GM18498 (cell line): ENCODE measurements around the gene NOXA1.

Source experiments
- ATAC-seq: cut with Tn5 transposase; IDR thresholded peaks from one replicate; pipeline ENCODE4 v1.9.1; 2021; ENCODE audit warnings: mild to moderate bottlenecking, moderate library complexity; ENCODE audit not compliant: unreplicated experiment

The NOXA1 gene

DNA sequence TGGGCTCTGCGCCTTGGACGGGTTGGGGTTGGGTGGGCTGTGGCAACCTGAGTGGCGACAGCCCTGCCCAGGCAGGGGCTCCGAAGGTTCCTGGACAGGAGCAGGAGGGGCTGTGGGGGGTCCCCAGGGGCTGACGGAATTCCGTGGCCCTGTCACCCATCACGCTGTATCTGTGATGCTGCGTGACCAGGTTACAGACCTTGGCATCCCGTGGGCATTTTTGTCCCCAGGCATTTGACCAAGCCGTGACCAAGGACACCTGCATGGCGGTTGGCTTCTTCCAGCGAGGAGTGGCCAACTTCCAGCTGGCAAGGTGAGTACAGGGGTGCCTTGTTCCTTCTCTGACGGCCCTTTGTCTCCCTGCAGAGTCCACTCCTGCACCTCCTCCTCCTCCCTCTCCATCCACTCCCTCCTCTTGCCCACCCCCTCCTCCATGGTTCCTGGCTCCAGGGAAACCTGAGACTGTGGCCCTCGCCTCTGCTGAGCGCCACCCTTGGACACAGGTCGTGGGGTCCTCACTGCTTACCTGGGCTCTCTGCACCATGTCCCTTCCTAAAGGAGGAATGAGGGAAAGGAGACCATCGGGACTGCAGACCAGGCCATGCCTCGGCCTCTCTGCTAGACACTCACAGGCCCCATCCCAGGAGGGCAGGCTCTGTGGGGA, 3.0 kb downstream of the NOXA1 start:
- ATAC-seq: no peak

- ATAC-seq: no peak
These were observed 4.5 kb downstream of the NOXA1 start for GRCh38 chr9:137427454-137428310.

DNA sequence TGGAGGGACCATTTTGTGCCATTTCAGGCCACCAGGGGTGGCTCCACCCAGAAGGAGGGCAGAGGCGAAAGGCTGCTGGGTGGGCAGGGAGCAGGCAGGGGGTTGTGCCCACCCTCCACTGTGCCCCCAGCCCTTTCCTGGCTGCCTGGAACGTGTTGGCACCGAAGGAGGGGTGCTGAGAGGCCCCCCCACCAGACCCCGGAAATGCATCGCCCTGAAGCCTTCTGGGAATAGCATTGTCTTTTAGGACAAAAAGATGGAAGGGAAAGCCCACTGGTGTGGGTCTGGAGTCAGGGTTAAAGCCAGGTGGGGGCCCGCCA, 5.1 kb downstream of the NOXA1 start:
- ATAC-seq: no peak

GRCh38 chr9:137428841-137429545, 5.8 kb downstream of the NOXA1 start:
- no peak for ATAC-seq

DNA sequence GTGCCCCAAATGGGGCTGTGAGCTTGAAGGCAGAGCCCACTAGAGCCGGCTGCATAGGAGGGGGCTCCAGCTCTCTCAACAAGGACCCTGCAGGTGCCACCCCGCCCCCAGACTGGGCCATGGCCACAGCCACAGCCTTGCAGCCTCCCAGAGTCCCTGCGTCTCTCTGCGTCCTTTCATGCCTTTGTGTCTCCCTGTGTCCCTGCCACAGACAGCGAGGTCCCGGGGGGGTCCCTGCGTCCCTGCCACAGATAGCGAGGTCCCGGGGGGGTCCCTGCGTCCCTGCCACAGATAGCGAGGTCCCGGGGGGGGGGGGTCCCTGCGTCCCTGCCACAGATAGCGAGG, 6.3 kb downstream of the NOXA1 start:
- ATAC-seq: no peak

GRCh38 chr9:137429974-137430722, 7.0 kb downstream of the NOXA1 start:
- ATAC-seq: no peak

- no peak for ATAC-seq
These were observed 7.7 kb downstream of the NOXA1 start for GRCh38 chr9:137430723-137431415.

- ATAC-seq: no peak
These were observed 8.3 kb downstream of the NOXA1 start for GRCh38 chr9:137431416-137431931.

DNA sequence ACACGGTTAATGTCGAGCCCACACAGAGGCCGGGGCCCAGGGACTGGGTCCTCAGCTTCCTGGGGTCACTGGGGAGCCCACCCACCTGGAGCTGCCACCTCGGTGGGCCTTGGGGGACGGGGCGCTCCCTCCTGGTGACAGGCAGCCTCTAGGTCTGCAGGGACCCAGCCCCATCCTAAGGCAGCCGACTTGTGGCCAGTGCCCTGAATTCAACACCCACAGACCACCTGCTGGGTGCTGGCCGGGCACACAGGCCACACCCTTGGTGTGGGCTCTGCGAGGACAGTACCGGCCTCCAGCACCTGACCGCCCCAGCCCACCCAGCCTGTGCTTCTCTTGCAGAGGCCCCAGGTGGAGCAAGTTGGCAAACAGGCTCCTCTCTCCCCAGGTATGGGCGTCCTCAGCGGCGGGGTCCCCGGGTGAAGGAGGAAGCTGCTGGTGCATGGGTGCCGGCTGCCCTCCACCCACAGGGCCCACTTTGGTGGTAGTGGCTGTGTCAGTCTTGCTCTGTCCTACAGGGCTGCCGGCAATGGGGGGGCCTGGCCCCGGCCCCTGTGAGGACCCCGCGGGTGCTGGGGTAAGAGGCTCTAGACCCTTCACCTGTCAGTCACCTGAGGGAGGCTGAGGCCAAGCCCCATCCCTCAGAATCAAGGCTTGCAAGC, 9.6 kb downstream of the NOXA1 start:
- ATAC-seq: no peak

GRCh38 chr9:137433349-137433915, 10.2 kb downstream of the NOXA1 start:
- no peak for ATAC-seq

DNA sequence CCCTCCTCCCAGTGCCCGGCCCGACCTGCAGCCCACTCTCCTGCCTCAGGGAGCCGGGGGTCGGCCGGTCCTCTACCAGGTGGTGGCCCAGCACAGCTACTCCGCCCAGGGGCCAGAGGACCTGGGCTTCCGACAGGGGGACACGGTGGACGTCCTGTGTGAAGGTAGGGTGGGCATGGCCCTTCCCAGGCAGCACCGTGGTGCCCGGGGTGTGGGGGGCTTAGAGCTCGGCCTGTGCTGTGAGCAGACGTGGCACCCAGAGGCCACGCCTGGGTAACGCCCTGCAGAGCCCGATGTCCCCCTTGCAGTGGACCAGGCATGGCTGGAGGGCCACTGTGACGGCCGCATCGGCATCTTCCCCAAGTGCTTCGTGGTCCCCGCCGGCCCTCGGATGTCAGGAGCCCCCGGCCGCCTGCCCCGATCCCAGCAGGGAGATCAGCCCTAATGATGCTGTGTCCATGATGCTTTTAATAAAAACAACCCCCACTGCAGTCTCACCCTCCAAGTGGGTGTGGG, 10.8 kb downstream of the NOXA1 start:
- no peak for ATAC-seq

- ATAC-seq: no peak
These were observed 11.5 kb downstream of the NOXA1 start for GRCh38 chr9:137434498-137435380.

- no peak for ATAC-seq
These were observed 12.2 kb downstream of the NOXA1 start for GRCh38 chr9:137435381-137435891.

- ATAC-seq: no peak
These were observed 13.0 kb downstream of the NOXA1 start for GRCh38 chr9:137435980-137436760.

GRCh38 chr9:137436761-137437600, 13.8 kb downstream of the NOXA1 start:
- ATAC-seq: no peak
